NCI-H187 treated with DMSO at 0.1 percent for 48 hours (cell line): ENCODE results near the gene OR8J3.
"Not testable (repeated sequence)": the region's sequence is repeated elsewhere in the genome, so short reads cannot be mapped to it uniquely, and the experiment has no call there.

Experiments used
- DNase-seq: peaks from one replicate; lab custom pipeline; 2025; lab: John Stamatoyannopoulos, UW

The OR8J3 gene

GRCh38 chr11:56140151-56140661 lies at the start of gene OR8J3:
Gene OR8J3, minus strand, starts transcription at chr11:56140201. Its CDS starts 2,483 bp downstream, at chr11:56137718.
- DNase-seq, result no peak

- no peak for DNase-seq
Observed at GRCh38 chr11:56188602-56189001, 48.6 kb upstream of the OR8J3 start.

- no peak for DNase-seq
Observed at GRCh38 chr11:56183459-56183858, 43.5 kb upstream of the OR8J3 start.

GRCh38 chr11:56176318-56176717 lies 36.3 kb upstream of the OR8J3 start, which contains the start of gene OR5J2:
Gene OR5J2, plus strand, starts transcription at chr11:56176618. Its CDS starts 0 bp downstream, at chr11:56176618.
- DNase-seq, result no peak

- no peak for DNase-seq
Observed at GRCh38 chr11:56172256-56172830, 32.3 kb upstream of the OR8J3 start.

GRCh38 chr11:56163804-56164203 lies 23.8 kb upstream of the OR8J3 start:
- no peak for DNase-seq

GRCh38 chr11:56160217-56160616 lies 20.2 kb upstream of the OR8J3 start, which contains the start of gene OR8K5:
Gene OR8K5, minus strand, starts transcription at chr11:56160317. Its CDS starts 0 bp downstream, at chr11:56160317.
- no peak for DNase-seq

GRCh38 chr11:56152333-56152732 lies 12.3 kb upstream of the OR8J3 start:
- no peak for DNase-seq

- no peak for DNase-seq
Observed at GRCh38 chr11:56151376-56151775, 11.4 kb upstream of the OR8J3 start.

GRCh38 chr11:56143681-56144080 lies 3.7 kb upstream of the OR8J3 start:
- not testable (repeated sequence) for DNase-seq

- DNase-seq, result no peak
Observed at GRCh38 chr11:56122073-56122472, 17.9 kb downstream of the OR8J3 start, which contains the start of gene OR8H3. Gene OR8H3, plus strand, starts transcription at chr11:56122373. Its CDS starts 0 bp downstream, at chr11:56122373.

- no peak for DNase-seq
Observed at GRCh38 chr11:56103210-56103737, 36.7 kb downstream of the OR8J3 start, which contains the start of gene OR8H2. Gene OR8H2, plus strand, starts transcription at chr11:56103687. Its CDS starts 1,356 bp downstream, at chr11:56105043.

GRCh38 chr11:56093008-56093407 lies 47.0 kb downstream of the OR8J3 start, which contains the start of gene OR8I2:
Gene OR8I2, plus strand, starts transcription at chr11:56093308. Its CDS starts 0 bp downstream, at chr11:56093308.
- no peak for DNase-seq

- no peak for DNase-seq
Observed at GRCh38 chr11:56089697-56090096, 50.3 kb downstream of the OR8J3 start.
